T-helper 17 cell (primary cell): Measurements from ENCODE around the gene MRGPRF. TPM values are rescaled to one million over a fixed set of nuclear protein-coding genes. Genes with fewer than 3 reads are reported as not detected.
"Not testable (repeated sequence)": the region's sequence is repeated elsewhere in the genome, so short reads cannot be mapped to it uniquely, and the experiment has no call there.

Experiments
- ATAC-seq: fragments of 150-1000 bp; cut with Tn5 transposase; 2 replicates; pipeline ENCODE4 v1.10.0; 2021; ENCODE audit warnings: mild to moderate bottlenecking, moderate library complexity
- DNase-seq, 3 donors: peaks; one replicate each; pipeline versions ENCODE4 v3.0.0 to v3.0.0-alpha.2; 2020 to 2021
- H3K9me3 ChIP-seq: one replicate; pipeline ENCODE4 v1.7.0; 2013; ENCODE audit warnings: low read length, mild to moderate bottlenecking; ENCODE audit not compliant: control insufficient read depth, poor library complexity, severe bottlenecking
- H3K27ac Mint-ChIP-seq: one replicate; pipeline ENCODE4 v1.8.0; 2022; ENCODE audit warnings: mild to moderate bottlenecking, moderate library complexity, mixed read lengths
- H3K27me3 Mint-ChIP-seq: one replicate; pipeline ENCODE4 v1.8.0; 2022; ENCODE audit warnings: mixed read lengths
- H3K36me3 Mint-ChIP-seq: one replicate; pipeline ENCODE4 v1.8.0; 2022; ENCODE audit warnings: low read depth, mixed read lengths
- H3K4me1 Mint-ChIP-seq: one replicate; pipeline ENCODE4 v1.8.0; 2022; ENCODE audit warnings: mild to moderate bottlenecking, mixed read lengths
- H3K4me3 Mint-ChIP-seq: one replicate; pipeline ENCODE4 v1.8.0; 2022; ENCODE audit warnings: mild to moderate bottlenecking, moderate library complexity, mixed read lengths
- total RNA-seq, 4 donors: library from RNA in 2 of 4; stranded (reverse) in 2 of 4; gene quantifications; one replicate each; pipeline ENCODE4 v1.2.3 and lab custom pipeline; 2022 to 2026

Gene MRGPRF
- total RNA-seq, 2 donors from 2014 or later: not detected

GRCh38 chr11:68976095-68976494 is 37.0 kb downstream of the MRGPRF start:
- DNase-seq (no peak), ATAC-seq (no peak)
- Mint-ChIP-seq H3K27ac (no peak overlapping the region), H3K36me3 (no peaks in the 10 kb centered on the region), H3K27me3 (peaks cover 15% of the 10 kb centered on the region), H3K4me1 (peaks cover 2% of the 10 kb centered on the region), H3K4me3 (no peak overlapping the region)
- no peaks in the 10 kb centered on the region for H3K9me3 ChIP-seq

GRCh38 chr11:68974421-68975194 is 38.4 kb downstream of the MRGPRF start:
- no peaks in the 10 kb centered on the region for H3K36me3 Mint-ChIP-seq
- peak; percentile 57 for ATAC-seq
- peaks cover 2% of the 10 kb centered on the region for H3K4me1 Mint-ChIP-seq
- no peak overlapping the region for H3K4me3 Mint-ChIP-seq
- DNase-seq: no peak
- no peak overlapping the region for H3K27ac Mint-ChIP-seq
- H3K27me3 Mint-ChIP-seq: peaks cover 6% of the 10 kb centered on the region
- no peaks in the 10 kb centered on the region for H3K9me3 ChIP-seq

GRCh38 chr11:68973706-68974105 is 39.3 kb downstream of the MRGPRF start:
- not testable (repeated sequence) for H3K36me3 Mint-ChIP-seq, ATAC-seq, H3K4me1 Mint-ChIP-seq, H3K27me3 Mint-ChIP-seq, H3K9me3 ChIP-seq, DNase-seq, H3K27ac Mint-ChIP-seq, H3K4me3 Mint-ChIP-seq

GRCh38 chr11:68973219-68973618 is 39.8 kb downstream of the MRGPRF start:
- Mint-ChIP-seq H3K4me3 (no peak overlapping the region), H3K36me3 (no peaks in the 10 kb centered on the region), H3K27me3 (peaks cover 13% of the 10 kb centered on the region), H3K4me1 (peaks cover 4% of the 10 kb centered on the region), H3K27ac (no peak overlapping the region)
- ATAC-seq (no peak), DNase-seq (no peak)
- no peaks in the 10 kb centered on the region for H3K9me3 ChIP-seq

GRCh38 chr11:68970921-68971636 is 42.0 kb downstream of the MRGPRF start:
- Mint-ChIP-seq H3K4me3 (no peak overlapping the region), H3K27ac (no peak overlapping the region), H3K4me1 (peaks cover 8% of the 10 kb centered on the region), H3K27me3 (peaks cover 13% of the 10 kb centered on the region), H3K36me3 (no peaks in the 10 kb centered on the region)
- ATAC-seq (no peak), DNase-seq (no peak)
- no peaks in the 10 kb centered on the region for H3K9me3 ChIP-seq

- H3K27me3 Mint-ChIP-seq: peaks cover 13% of the 10 kb centered on the region
- ATAC-seq: no peak
- no peaks in the 10 kb centered on the region for H3K36me3 Mint-ChIP-seq
These were observed 43.7 kb downstream of the MRGPRF start for GRCh38 chr11:68969386-68969785.

GRCh38 chr11:68968306-68969250 is 44.5 kb downstream of the MRGPRF start:
- ATAC-seq (no peak), DNase-seq (no peak)
- no peaks in the 10 kb centered on the region for H3K36me3 Mint-ChIP-seq
- peaks cover 13% of the 10 kb centered on the region for H3K27me3 Mint-ChIP-seq
- peaks cover 11% of the 10 kb centered on the region for H3K4me1 Mint-ChIP-seq
- H3K9me3 ChIP-seq: no peaks in the 10 kb centered on the region
- H3K4me3 Mint-ChIP-seq: no peak overlapping the region
- peak overlapping the region; percentile 85 for H3K27ac Mint-ChIP-seq

More at GRCh38 chr11:68969386-68969785, 43.7 kb downstream of the MRGPRF start:
- no peak for DNase-seq
- H3K9me3 ChIP-seq: no peaks in the 10 kb centered on the region
- Mint-ChIP-seq H3K4me1 (peaks cover 11% of the 10 kb centered on the region), H3K27ac (no peak overlapping the region), H3K4me3 (no peak overlapping the region)

GRCh38 chr11:68966894-68967780 is 45.9 kb downstream of the MRGPRF start:
- H3K27me3 Mint-ChIP-seq: peaks cover 13% of the 10 kb centered on the region
- DNase-seq: no peak
- ATAC-seq: no peak
- H3K36me3 Mint-ChIP-seq: peaks cover 2% of the 10 kb centered on the region
- H3K4me1 Mint-ChIP-seq: peaks cover 17% of the 10 kb centered on the region
- no peaks in the 10 kb centered on the region for H3K9me3 ChIP-seq
- no peak overlapping the region for H3K4me3 Mint-ChIP-seq
- no peak overlapping the region for H3K27ac Mint-ChIP-seq

GRCh38 chr11:68965901-68966853 is 46.9 kb downstream of the MRGPRF start:
- Mint-ChIP-seq H3K36me3 (peaks cover 2% of the 10 kb centered on the region), H3K4me3 (peak overlapping the region; percentile 2), H3K4me1 (peaks cover 20% of the 10 kb centered on the region), H3K27ac (peak overlapping the region; percentile 75), H3K27me3 (peaks cover 19% of the 10 kb centered on the region)
- peak; percentile 62 for ATAC-seq
- DNase-seq: no peak
- H3K9me3 ChIP-seq: no peaks in the 10 kb centered on the region

GRCh38 chr11:68963779-68964178 is 49.3 kb downstream of the MRGPRF start:
- Mint-ChIP-seq H3K27ac (peak overlapping the region; percentile 75), H3K36me3 (peaks cover 2% of the 10 kb centered on the region), H3K27me3 (peaks cover 17% of the 10 kb centered on the region), H3K4me3 (no peak overlapping the region), H3K4me1 (peaks cover 20% of the 10 kb centered on the region)
- H3K9me3 ChIP-seq: no peaks in the 10 kb centered on the region
- ATAC-seq (no peak), DNase-seq (no peak)

- Mint-ChIP-seq H3K4me1 (peaks cover 17% of the 10 kb centered on the region), H3K27me3 (peaks cover 7% of the 10 kb centered on the region), H3K27ac (peak overlapping the region; percentile 75), H3K4me3 (peak overlapping the region; percentile 78), H3K36me3 (peaks cover 2% of the 10 kb centered on the region)
- H3K9me3 ChIP-seq: no peaks in the 10 kb centered on the region
- ATAC-seq (peak; percentile 85), DNase-seq (peak in 1 of 3 donors; percentile 25)
These were observed 50.4 kb downstream of the MRGPRF start for GRCh38 chr11:68962527-68963250.
